HepG2 (cell line): Measurements from ENCODE around the gene NFATC1.

Source experiments
- EZH2 ChIP-seq: conservative IDR thresholded peaks from 2 replicates; pipeline ENCODE4 v1.6.1; 2012; ENCODE audit warnings: mild to moderate bottlenecking, low read depth, low read length, moderate library complexity
- GABPA ChIP-seq, 2 experiments: IDR thresholded peaks; 2 replicates each; pipeline ENCODE4 v1.6.1; 2011 to 2016; ENCODE audit warnings: low read depth in 2 of 2, low read length in 1 of 2, missing biosample characterization in 1 of 2, missing genetic modification characterization in 1 of 2
- KDM5A ChIP-seq: fragments of 200-600 bp; sonication (generic); IDR thresholded peaks from 2 replicates; pipeline ENCODE4 v1.7.0; 2018; ENCODE audit warnings: antibody characterized with exemption, mild to moderate bottlenecking, low read length, borderline replicate concordance
- NR2C2 ChIP-seq: sonication (generic); formaldehyde crosslinking; IDR thresholded peaks from 2 replicates; pipeline ENCODE4 v1.4.0; 2020; ENCODE audit warnings: missing genetic modification reagents, mild to moderate bottlenecking, moderate library complexity, borderline replicate concordance
- POLR2A ChIP-seq, 2 experiments: IDR thresholded peaks; 2 replicates each; pipeline ENCODE4 v1.6.1; 2011; ENCODE audit warnings: low read depth in 2 of 2, low read length in 2 of 2, mild to moderate bottlenecking in 1 of 2, moderate library complexity in 1 of 2; ENCODE audit not compliant: insufficient read depth in 1 of 2
- USF2 ChIP-seq, 2 experiments: sonication (generic) in 1 of 2; formaldehyde crosslinking in 1 of 2; IDR thresholded peaks; 2 replicates each; pipeline versions ENCODE4 v1.5.1 to v1.6.1; 2011 to 2020; ENCODE audit warnings: borderline replicate concordance in 1 of 2, low read depth in 1 of 2, low read length in 1 of 2, mild to moderate bottlenecking in 1 of 2, missing genetic modification reagents in 1 of 2, moderate library complexity in 1 of 2
- YY1 ChIP-seq: IDR thresholded peaks from 2 replicates; pipeline ENCODE4 v1.6.1; 2011; ENCODE audit warnings: low read length, low read depth, moderate library complexity, mild to moderate bottlenecking; ENCODE audit not compliant: insufficient read depth, insufficient replicate concordance
- ZBTB43 ChIP-seq: sonication (generic); formaldehyde crosslinking; conservative IDR thresholded peaks from 2 replicates; pipeline ENCODE4 v1.4.0; 2020; ENCODE audit warnings: missing genetic modification reagents
- ZNF253 ChIP-seq: sonication (generic); formaldehyde crosslinking; IDR thresholded peaks from 2 replicates; pipeline ENCODE4 v1.8.0; 2022; ENCODE audit warnings: mild to moderate bottlenecking, missing genetic modification reagents, borderline replicate concordance
- ZNF609 ChIP-seq: sonication (generic); formaldehyde crosslinking; IDR thresholded peaks from 2 replicates; pipeline ENCODE4 v1.4.0; 2020; ENCODE audit warnings: mild to moderate bottlenecking, missing genetic modification reagents, borderline replicate concordance
- ZNF761 ChIP-seq: sonication (generic); formaldehyde crosslinking; conservative IDR thresholded peaks from 2 replicates; pipeline ENCODE4 v1.4.0; 2020; ENCODE audit warnings: mild to moderate bottlenecking, missing genetic modification reagents
- TF ChIP-seq, protein P1 (sequence below): sonication (generic); formaldehyde crosslinking; IDR thresholded peaks from 2 replicates; pipeline ENCODE4 v1.5.0; 2020; ENCODE audit warnings: mild to moderate bottlenecking, missing genetic modification reagents, moderate library complexity

GRCh38 chr18:79355433-79356335 is 40.0 kb upstream of the NFATC1 start:
- TF ChIP-seq, protein P1, sequence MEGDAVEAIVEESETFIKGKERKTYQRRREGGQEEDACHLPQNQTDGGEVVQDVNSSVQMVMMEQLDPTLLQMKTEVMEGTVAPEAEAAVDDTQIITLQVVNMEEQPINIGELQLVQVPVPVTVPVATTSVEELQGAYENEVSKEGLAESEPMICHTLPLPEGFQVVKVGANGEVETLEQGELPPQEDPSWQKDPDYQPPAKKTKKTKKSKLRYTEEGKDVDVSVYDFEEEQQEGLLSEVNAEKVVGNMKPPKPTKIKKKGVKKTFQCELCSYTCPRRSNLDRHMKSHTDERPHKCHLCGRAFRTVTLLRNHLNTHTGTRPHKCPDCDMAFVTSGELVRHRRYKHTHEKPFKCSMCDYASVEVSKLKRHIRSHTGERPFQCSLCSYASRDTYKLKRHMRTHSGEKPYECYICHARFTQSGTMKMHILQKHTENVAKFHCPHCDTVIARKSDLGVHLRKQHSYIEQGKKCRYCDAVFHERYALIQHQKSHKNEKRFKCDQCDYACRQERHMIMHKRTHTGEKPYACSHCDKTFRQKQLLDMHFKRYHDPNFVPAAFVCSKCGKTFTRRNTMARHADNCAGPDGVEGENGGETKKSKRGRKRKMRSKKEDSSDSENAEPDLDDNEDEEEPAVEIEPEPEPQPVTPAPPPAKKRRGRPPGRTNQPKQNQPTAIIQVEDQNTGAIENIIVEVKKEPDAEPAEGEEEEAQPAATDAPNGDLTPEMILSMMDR (CRISPR knock-in tag) = no peak
- TF ChIP-seq GABPA (IDR thresholded peaks at IDR 0.05; ENCODE audit: low read depth, low read length) = no peak
- TF ChIP-seq GABPA (CRISPR knock-in tag; IDR thresholded peaks at IDR 0.05; ENCODE audit: low read depth) = no peak
- no peak for TF ChIP-seq YY1
- no peak for TF ChIP-seq NR2C2
- TF ChIP-seq ZNF609 (CRISPR knock-in tag) = no peak
- no peak for TF ChIP-seq EZH2
- TF ChIP-seq KDM5A = no peak
- TF ChIP-seq USF2 (IDR thresholded peaks at IDR 0.05; ENCODE audit: low read depth, low read length) = no peak
- TF ChIP-seq USF2 (CRISPR knock-in tag; IDR thresholded peaks at IDR 0.05; ENCODE audit: borderline replicate concordance) = no peak
- TF ChIP-seq ZNF253 (CRISPR knock-in tag) = no peak
- no peak for TF ChIP-seq ZNF761 (CRISPR knock-in tag)
- TF ChIP-seq POLR2A (IDR thresholded peaks at IDR 0.05; ENCODE audit: insufficient read depth in 1 of 2, low read depth in 2 of 2, low read length in 2 of 2) = no peak
- no peak for TF ChIP-seq ZBTB43 (CRISPR knock-in tag)
